GM12875 (cell line): ENCODE measurements around the gene IFNA5.

Experiments
- H3K4me3 ChIP-seq: one replicate; pipeline ENCODE4 v1.5.1; 2011; ENCODE audit warnings: low read depth, low read length, control low read depth
- CTCF ChIP-seq: IDR thresholded peaks from 2 replicates; pipeline ENCODE4 v1.5.1; 2011; ENCODE audit warnings: low read depth, mild to moderate bottlenecking, control low read depth, inconsistent platforms, low read length, moderate library complexity, borderline replicate concordance; ENCODE audit not compliant: insufficient read depth

The IFNA5 gene

GRCh38 chr9:21268347-21268657, 36.8 kb downstream of the IFNA5 start:
- TF ChIP-seq CTCF: no peak

GRCh38 chr9:21267485-21268346, 37.4 kb downstream of the IFNA5 start:
- no peak for TF ChIP-seq CTCF
- no peak overlapping the region for H3K4me3 ChIP-seq

More at GRCh38 chr9:21268347-21268657, 36.8 kb downstream of the IFNA5 start:
- no peak overlapping the region for H3K4me3 ChIP-seq

GRCh38 chr9:21266733-21267484, 38.2 kb downstream of the IFNA5 start:
- no peak for TF ChIP-seq CTCF
- H3K4me3 ChIP-seq: no peak overlapping the region

GRCh38 chr9:21265421-21266189, 39.5 kb downstream of the IFNA5 start:
- H3K4me3 ChIP-seq: no peak overlapping the region
- no peak for TF ChIP-seq CTCF

- no peak overlapping the region for H3K4me3 ChIP-seq
Observed at GRCh38 chr9:21255538-21256212, 49.4 kb downstream of the IFNA5 start.

More at GRCh38 chr9:21255538-21256212, 49.4 kb downstream of the IFNA5 start:
- TF ChIP-seq CTCF: no peak
